ENCODE measurements around the gene OMG.
"Not testable (repeated sequence)": the region's sequence is repeated elsewhere in the genome, so short reads cannot be mapped to it uniquely, and the experiment has no call there.

The OMG gene

GRCh38 chr17:31297090-31297489 is at the start of gene OMG:
Gene OMG (minus strand): TSS chr17:31297239. CDS start chr17:31296331, 908 bp downstream.
- Histone ChIP-seq H3K36me3 (ENCODE audit: control insufficient read depth in 2 of 2, insufficient read depth in 2 of 2, low read length in 2 of 2) (no peaks in the 10 kb centered on the region), H3K9ac (ENCODE audit: low read length in 2 of 2) (no peak within 1 kb of the TSS), H3K4me1 (ENCODE audit: control insufficient read depth, insufficient read depth, low read length) (no peaks in the 10 kb centered on the region), H3K9me3 (ENCODE audit: control insufficient read depth in 2 of 2, low read length in 2 of 2) (no peaks in the 10 kb centered on the region), H3K27ac (ENCODE audit: low read length) (no peak within 1 kb of the TSS), H3K4me3 (ENCODE audit: low read length in 2 of 2) (no peak within 1 kb of the TSS), H3K27me3 (ENCODE audit: control insufficient read depth in 1 of 2, insufficient read depth in 2 of 2, low read length in 2 of 2) (no peaks in the 10 kb centered on the region)

- not testable (repeated sequence) for H3K27me3 ChIP-seq (ENCODE audit: control insufficient read depth in 1 of 2, insufficient read depth in 2 of 2, low read length in 2 of 2); H3K9ac ChIP-seq (ENCODE audit: low read length in 2 of 2); H3K9me3 ChIP-seq (ENCODE audit: control insufficient read depth in 2 of 2, low read length in 2 of 2); H3K27ac ChIP-seq (ENCODE audit: low read length); H3K4me3 ChIP-seq (ENCODE audit: low read length in 2 of 2); H3K4me1 ChIP-seq (ENCODE audit: control insufficient read depth, insufficient read depth, low read length)
- peaks cover 9 to 20% of the 10 kb centered on the region in 2 donors for H3K36me3 ChIP-seq (ENCODE audit: control insufficient read depth in 2 of 2, insufficient read depth in 2 of 2, low read length in 2 of 2)
Observed at GRCh38 chr17:31345191-31345747, 48.2 kb upstream of the OMG start.

- Histone ChIP-seq H3K27me3 (ENCODE audit: control insufficient read depth in 1 of 2, insufficient read depth in 2 of 2, low read length in 2 of 2) (no peaks in the 10 kb centered on the region), H3K4me3 (ENCODE audit: low read length in 2 of 2) (no peak overlapping the region), H3K9ac (ENCODE audit: low read length in 2 of 2) (no peak overlapping the region), H3K9me3 (ENCODE audit: control insufficient read depth in 2 of 2, low read length in 2 of 2) (no peaks in the 10 kb centered on the region), H3K27ac (ENCODE audit: low read length) (no peak overlapping the region), H3K4me1 (ENCODE audit: control insufficient read depth, insufficient read depth, low read length) (no peaks in the 10 kb centered on the region), H3K36me3 (ENCODE audit: control insufficient read depth in 2 of 2, insufficient read depth in 2 of 2, low read length in 2 of 2) (peaks cover 10 to 15% of the 10 kb centered on the region in 2 donors)
Observed at GRCh38 chr17:31339906-31340661, 43.0 kb upstream of the OMG start.

- Histone ChIP-seq H3K27ac (ENCODE audit: low read length) (no peak overlapping the region), H3K9me3 (ENCODE audit: control insufficient read depth in 2 of 2, low read length in 2 of 2) (no peaks in the 10 kb centered on the region), H3K4me1 (ENCODE audit: control insufficient read depth, insufficient read depth, low read length) (no peaks in the 10 kb centered on the region), H3K36me3 (ENCODE audit: control insufficient read depth in 2 of 2, insufficient read depth in 2 of 2, low read length in 2 of 2) (peaks cover 5 to 9% of the 10 kb centered on the region in 2 donors), H3K27me3 (ENCODE audit: control insufficient read depth in 1 of 2, insufficient read depth in 2 of 2, low read length in 2 of 2) (no peaks in the 10 kb centered on the region), H3K9ac (ENCODE audit: low read length in 2 of 2) (no peak overlapping the region), H3K4me3 (ENCODE audit: low read length in 2 of 2) (no peak overlapping the region)
Observed at GRCh38 chr17:31329221-31329620, 32.2 kb upstream of the OMG start.

- Histone ChIP-seq H3K4me3 (ENCODE audit: low read length in 2 of 2) (no peak overlapping the region), H3K27ac (ENCODE audit: low read length) (no peak overlapping the region), H3K9ac (ENCODE audit: low read length in 2 of 2) (no peak overlapping the region), H3K9me3 (ENCODE audit: control insufficient read depth in 2 of 2, low read length in 2 of 2) (no peaks in the 10 kb centered on the region), H3K36me3 (ENCODE audit: control insufficient read depth in 2 of 2, insufficient read depth in 2 of 2, low read length in 2 of 2) (peaks cover 5 to 9% of the 10 kb centered on the region in 2 donors), H3K27me3 (ENCODE audit: control insufficient read depth in 1 of 2, insufficient read depth in 2 of 2, low read length in 2 of 2) (no peaks in the 10 kb centered on the region), H3K4me1 (ENCODE audit: control insufficient read depth, insufficient read depth, low read length) (no peaks in the 10 kb centered on the region)
Observed at GRCh38 chr17:31328160-31328535, 31.1 kb upstream of the OMG start.

GRCh38 chr17:31327534-31328159 is 30.6 kb upstream of the OMG start:
- Histone ChIP-seq H3K27ac (ENCODE audit: low read length) (no peak overlapping the region), H3K9ac (ENCODE audit: low read length in 2 of 2) (no peak overlapping the region), H3K4me3 (ENCODE audit: low read length in 2 of 2) (no peak overlapping the region), H3K27me3 (ENCODE audit: control insufficient read depth in 1 of 2, insufficient read depth in 2 of 2, low read length in 2 of 2) (no peaks in the 10 kb centered on the region), H3K36me3 (ENCODE audit: control insufficient read depth in 2 of 2, insufficient read depth in 2 of 2, low read length in 2 of 2) (peaks cover 5 to 9% of the 10 kb centered on the region in 2 donors), H3K4me1 (ENCODE audit: control insufficient read depth, insufficient read depth, low read length) (no peaks in the 10 kb centered on the region), H3K9me3 (ENCODE audit: control insufficient read depth in 2 of 2, low read length in 2 of 2) (no peaks in the 10 kb centered on the region)

GRCh38 chr17:31323551-31323950 is 26.5 kb upstream of the OMG start:
- Histone ChIP-seq H3K4me1 (ENCODE audit: control insufficient read depth, insufficient read depth, low read length) (no peaks in the 10 kb centered on the region), H3K27me3 (ENCODE audit: control insufficient read depth in 1 of 2, insufficient read depth in 2 of 2, low read length in 2 of 2) (no peaks in the 10 kb centered on the region), H3K36me3 (ENCODE audit: control insufficient read depth in 2 of 2, insufficient read depth in 2 of 2, low read length in 2 of 2) (peaks cover 5 to 9% of the 10 kb centered on the region in 2 donors), H3K9ac (ENCODE audit: low read length in 2 of 2) (no peak overlapping the region), H3K4me3 (ENCODE audit: low read length in 2 of 2) (no peak overlapping the region), H3K9me3 (ENCODE audit: control insufficient read depth in 2 of 2, low read length in 2 of 2) (no peaks in the 10 kb centered on the region), H3K27ac (ENCODE audit: low read length) (no peak overlapping the region)

GRCh38 chr17:31321966-31322365 is 24.9 kb upstream of the OMG start:
- H3K9ac ChIP-seq (ENCODE audit: low read length in 2 of 2): no peak overlapping the region
- H3K9me3 ChIP-seq (ENCODE audit: control insufficient read depth in 2 of 2, low read length in 2 of 2): no peaks in the 10 kb centered on the region
- H3K36me3 ChIP-seq (ENCODE audit: control insufficient read depth in 2 of 2, insufficient read depth in 2 of 2, low read length in 2 of 2): peaks cover 5 to 6% of the 10 kb centered on the region in 2 donors
- no peaks in the 10 kb centered on the region for H3K27me3 ChIP-seq (ENCODE audit: control insufficient read depth in 1 of 2, insufficient read depth in 2 of 2, low read length in 2 of 2)
- H3K4me1 ChIP-seq (ENCODE audit: control insufficient read depth, insufficient read depth, low read length): no peaks in the 10 kb centered on the region
- H3K27ac ChIP-seq (ENCODE audit: low read length): no peak overlapping the region
- H3K4me3 ChIP-seq (ENCODE audit: low read length in 2 of 2): no peak overlapping the region

GRCh38 chr17:31321481-31321880 is 24.4 kb upstream of the OMG start, which contains the start of gene EVI2A:
Gene EVI2A (minus strand): TSS chr17:31321622. CDS start chr17:31319013, 2,609 bp downstream.
- peaks cover 5 to 6% of the 10 kb centered on the region in 2 donors for H3K36me3 ChIP-seq (ENCODE audit: control insufficient read depth in 2 of 2, insufficient read depth in 2 of 2, low read length in 2 of 2)
- H3K27me3 ChIP-seq (ENCODE audit: control insufficient read depth in 1 of 2, insufficient read depth in 2 of 2, low read length in 2 of 2): no peaks in the 10 kb centered on the region
- H3K27ac ChIP-seq (ENCODE audit: low read length): no peak within 1 kb of the TSS
- H3K4me1 ChIP-seq (ENCODE audit: control insufficient read depth, insufficient read depth, low read length): no peaks in the 10 kb centered on the region
- H3K9me3 ChIP-seq (ENCODE audit: control insufficient read depth in 2 of 2, low read length in 2 of 2): no peaks in the 10 kb centered on the region
- no peak within 1 kb of the TSS for H3K4me3 ChIP-seq (ENCODE audit: low read length in 2 of 2)
- no peak within 1 kb of the TSS for H3K9ac ChIP-seq (ENCODE audit: low read length in 2 of 2)

GRCh38 chr17:31320791-31321190 is 23.8 kb upstream of the OMG start:
- no peak overlapping the region for H3K27ac ChIP-seq (ENCODE audit: low read length)
- H3K27me3 ChIP-seq (ENCODE audit: control insufficient read depth in 1 of 2, insufficient read depth in 2 of 2, low read length in 2 of 2): no peaks in the 10 kb centered on the region
- no peak overlapping the region for H3K4me3 ChIP-seq (ENCODE audit: low read length in 2 of 2)
- H3K9me3 ChIP-seq (ENCODE audit: control insufficient read depth in 2 of 2, low read length in 2 of 2): no peaks in the 10 kb centered on the region
- H3K36me3 ChIP-seq (ENCODE audit: control insufficient read depth in 2 of 2, insufficient read depth in 2 of 2, low read length in 2 of 2): peaks cover under 1% of the 10 kb centered on the region in 2 donors
- H3K4me1 ChIP-seq (ENCODE audit: control insufficient read depth, insufficient read depth, low read length): no peaks in the 10 kb centered on the region
- H3K9ac ChIP-seq (ENCODE audit: low read length in 2 of 2): no peak overlapping the region

- Histone ChIP-seq H3K9ac (ENCODE audit: low read length in 2 of 2) (no peak overlapping the region), H3K9me3 (ENCODE audit: control insufficient read depth in 2 of 2, low read length in 2 of 2) (no peaks in the 10 kb centered on the region), H3K27me3 (ENCODE audit: control insufficient read depth in 1 of 2, insufficient read depth in 2 of 2, low read length in 2 of 2) (no peaks in the 10 kb centered on the region), H3K4me3 (ENCODE audit: low read length in 2 of 2) (no peak overlapping the region), H3K27ac (ENCODE audit: low read length) (no peak overlapping the region), H3K4me1 (ENCODE audit: control insufficient read depth, insufficient read depth, low read length) (no peaks in the 10 kb centered on the region), H3K36me3 (ENCODE audit: control insufficient read depth in 2 of 2, insufficient read depth in 2 of 2, low read length in 2 of 2) (no peaks in the 10 kb centered on the region)
Observed at GRCh38 chr17:31320241-31320640, 23.2 kb upstream of the OMG start.

Measured in stomach smooth muscle (tissue), 2 donors.